Muscle of back (tissue), 11 donors: ENCODE data around the gene EDAR. TPM values are rescaled to one million over a fixed set of nuclear protein-coding genes. Genes with fewer than 3 reads are reported as not detected.

Experiments used
- DNase-seq, 3 donors: peaks; one replicate each; pipeline versions ENCODE4 v3.0.0 to v3.0.0-alpha.2; 2013
- polyA plus RNA-seq, 10 donors: library from polyadenylated mRNA; unstranded; fragments of 120-200 nt; gene quantifications; one replicate each; pipeline ENCODE4 v1.2.1, GENCODE V29; 2013; ENCODE audit not compliant: insufficient read length in 10 of 10

EDAR gene
- polyA plus RNA-seq, 10 donors: 0.07 to 2.7 (median 0.11) TPM; not detected in 1

- DNase-seq: peak in 2 of 3 donors; percentile 22 to 41
These were observed 79.0 kb downstream of the EDAR start for GRCh38 chr2:108910011-108910431.

GRCh38 chr2:108909275-108909823 is 79.7 kb downstream of the EDAR start:
- no peak for DNase-seq

GRCh38 chr2:108908713-108909070 is 80.3 kb downstream of the EDAR start:
- no peak for DNase-seq

- no peak for DNase-seq
These were observed 81.0 kb downstream of the EDAR start for GRCh38 chr2:108907822-108908712.

- DNase-seq: peak in 1 of 3 donors; percentile 16
These were observed 82.5 kb downstream of the EDAR start for GRCh38 chr2:108906403-108907077.

GRCh38 chr2:108905906-108906305 is 83.1 kb downstream of the EDAR start:
- DNase-seq: no peak

- no peak for DNase-seq
These were observed 83.8 kb downstream of the EDAR start for GRCh38 chr2:108905176-108905575.

- no peak for DNase-seq
These were observed 84.3 kb downstream of the EDAR start for GRCh38 chr2:108904680-108905079.

- DNase-seq: no peak
These were observed 90.5 kb downstream of the EDAR start for GRCh38 chr2:108898315-108899082.

GRCh38 chr2:108896741-108897140 is 92.3 kb downstream of the EDAR start:
- DNase-seq: no peak

- DNase-seq: no peak
These were observed 93.8 kb downstream of the EDAR start for GRCh38 chr2:108895188-108895587.

GRCh38 chr2:108894766-108895165 is 94.3 kb downstream of the EDAR start:
- DNase-seq: no peak

GRCh38 chr2:108893277-108893676 is 95.7 kb downstream of the EDAR start:
- DNase-seq: no peak

GRCh38 chr2:108889907-108890306 is 99.1 kb downstream of the EDAR start:
- DNase-seq: no peak

GRCh38 chr2:108884619-108885018 is 104.4 kb downstream of the EDAR start:
- no peak for DNase-seq

GRCh38 chr2:108878276-108878675 is 110.7 kb downstream of the EDAR start:
- no peak for DNase-seq

- DNase-seq: no peak
These were observed 111.5 kb downstream of the EDAR start for GRCh38 chr2:108877506-108877905.

GRCh38 chr2:108870069-108870644 is 118.9 kb downstream of the EDAR start:
- DNase-seq: no peak

GRCh38 chr2:108869542-108869941 is 119.5 kb downstream of the EDAR start:
- no peak for DNase-seq

GRCh38 chr2:108868911-108869310 is 120.1 kb downstream of the EDAR start:
- no peak for DNase-seq

- no peak for DNase-seq
These were observed 123.0 kb downstream of the EDAR start for GRCh38 chr2:108866041-108866440.

- DNase-seq: no peak
These were observed 130.1 kb downstream of the EDAR start for GRCh38 chr2:108858894-108859293.
